Mammary epithelial cell (primary cell): ENCODE results near the gene CCNA1.

Source experiments
- EZH2 ChIP-seq: IDR thresholded peaks from 2 replicates; pipeline ENCODE4 v1.6.1; 2012; ENCODE audit warnings: low read length, inconsistent platforms, borderline replicate concordance
- TF ChIP-seq, protein P1 (sequence below), 2 donors: IDR thresholded peaks in 1 of 2; conservative IDR thresholded peaks in 1 of 2; 2 replicates each; pipeline ENCODE4 v1.5.1; 2011 to 2012; ENCODE audit warnings: inconsistent platforms in 2 of 2, low read length in 2 of 2, mild to moderate bottlenecking in 2 of 2, control low read depth in 1 of 2, low read depth in 1 of 2; ENCODE audit not compliant: insufficient read depth in 1 of 2; ENCODE audit errors: extremely low read depth in 1 of 2

- TF ChIP-seq, protein P1, sequence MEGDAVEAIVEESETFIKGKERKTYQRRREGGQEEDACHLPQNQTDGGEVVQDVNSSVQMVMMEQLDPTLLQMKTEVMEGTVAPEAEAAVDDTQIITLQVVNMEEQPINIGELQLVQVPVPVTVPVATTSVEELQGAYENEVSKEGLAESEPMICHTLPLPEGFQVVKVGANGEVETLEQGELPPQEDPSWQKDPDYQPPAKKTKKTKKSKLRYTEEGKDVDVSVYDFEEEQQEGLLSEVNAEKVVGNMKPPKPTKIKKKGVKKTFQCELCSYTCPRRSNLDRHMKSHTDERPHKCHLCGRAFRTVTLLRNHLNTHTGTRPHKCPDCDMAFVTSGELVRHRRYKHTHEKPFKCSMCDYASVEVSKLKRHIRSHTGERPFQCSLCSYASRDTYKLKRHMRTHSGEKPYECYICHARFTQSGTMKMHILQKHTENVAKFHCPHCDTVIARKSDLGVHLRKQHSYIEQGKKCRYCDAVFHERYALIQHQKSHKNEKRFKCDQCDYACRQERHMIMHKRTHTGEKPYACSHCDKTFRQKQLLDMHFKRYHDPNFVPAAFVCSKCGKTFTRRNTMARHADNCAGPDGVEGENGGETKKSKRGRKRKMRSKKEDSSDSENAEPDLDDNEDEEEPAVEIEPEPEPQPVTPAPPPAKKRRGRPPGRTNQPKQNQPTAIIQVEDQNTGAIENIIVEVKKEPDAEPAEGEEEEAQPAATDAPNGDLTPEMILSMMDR (conservative IDR thresholded peaks at IDR 0.05 in 1 of 2, IDR thresholded peaks at IDR 0.05 in 1 of 2; ENCODE audit: extremely low read depth in 1 of 2, insufficient read depth in 1 of 2, low read depth in 1 of 2, low read length in 2 of 2), result no peak
- TF ChIP-seq EZH2, result no peak
These were observed 10.8 kb upstream of the CCNA1 start for GRCh38 chr13:36421447-36421846.
